OCI-LY7 (cell line): ENCODE results near the gene BAIAP2. TPM values are rescaled to one million over a fixed set of nuclear protein-coding genes. Genes with fewer than 3 reads are reported as not detected.

Experiments used
- BruUV-seq: library from RNA; stranded (reverse); fragments of 400-500 nt; replicated peaks from 2 replicates; lab custom pipeline; 2021; lab: Mats Ljungman, UMichigan
- CTCF ChIA-PET: fragments of 300-600 bp; sonication (Branson Sonifier 250); formaldehyde crosslinking; loops from one replicate; lab custom pipeline; 2022; ENCODE audit warnings: antibody characterized with exemption; ENCODE audit not compliant: unreplicated experiment; lab: Charles Lee
- POLR2A ChIA-PET: fragments of 300-600 bp; sonication (Branson Sonifier 250); formaldehyde crosslinking; loops from one replicate; lab custom pipeline; 2022; ENCODE audit warnings: antibody characterized with exemption; lab: Charles Lee
- DNase-seq: peaks from one replicate; pipeline ENCODE4 v3.0.0-alpha.2; 2015; ENCODE audit warnings: low spot score
- H2AFZ ChIP-seq: fragments of 200-600 bp; sonication (generic), shearing (Covaris generic); 2 replicates; pipeline ENCODE4 v1.6.1; 2014; ENCODE audit warnings: mild to moderate bottlenecking, antibody characterized with exemption, low read length, moderate library complexity
- H3K27ac ChIP-seq: fragments of 200-600 bp; sonication (generic); 2 replicates; pipeline ENCODE4 v1.5.1; 2014; ENCODE audit warnings: mixed run types, low read depth, mild to moderate bottlenecking, moderate library complexity, low read length, inconsistent platforms; ENCODE audit not compliant: poor library complexity, severe bottlenecking
- H3K36me3 ChIP-seq: fragments of 200-600 bp; sonication (generic); 2 replicates; pipeline ENCODE4 v1.6.1; 2014; ENCODE audit warnings: mild to moderate bottlenecking, antibody characterized with exemption, low read length, moderate library complexity, mixed read lengths; ENCODE audit not compliant: insufficient read depth
- H3K4me1 ChIP-seq: fragments of 200-600 bp; sonication (generic); 2 replicates; pipeline ENCODE4 v1.5.1; 2014; ENCODE audit warnings: mild to moderate bottlenecking, low read length; ENCODE audit not compliant: insufficient read depth, poor library complexity, severe bottlenecking
- H3K4me2 ChIP-seq: fragments of 200-600 bp; sonication (generic); 2 replicates; pipeline ENCODE4 v1.6.1; 2014; ENCODE audit warnings: mild to moderate bottlenecking, low read length
- H3K4me3 ChIP-seq: fragments of 200-600 bp; sonication (generic); 2 replicates; pipeline ENCODE4 v1.5.1; 2014; ENCODE audit warnings: mild to moderate bottlenecking, low read depth, low read length; ENCODE audit not compliant: poor library complexity, severe bottlenecking
- H3K79me2 ChIP-seq: fragments of 200-600 bp; sonication (generic); 2 replicates; pipeline ENCODE4 v1.6.1; 2016; ENCODE audit warnings: low read depth, mild to moderate bottlenecking, low read length, moderate library complexity, mixed read lengths; ENCODE audit not compliant: insufficient read depth
- H3K9me2 ChIP-seq: fragments of 200-600 bp; sonication (generic); 2 replicates; pipeline ENCODE4 v1.6.1; 2016; ENCODE audit warnings: mild to moderate bottlenecking, low read length, mixed read lengths; ENCODE audit not compliant: insufficient read depth
- H3K9me3 ChIP-seq: fragments of 200-600 bp; sonication (generic); 2 replicates; pipeline ENCODE4 v1.6.1; 2014; ENCODE audit warnings: mild to moderate bottlenecking, mixed run types, low read length, mixed read lengths
- H4K20me1 ChIP-seq: fragments of 200-600 bp; sonication (generic); 2 replicates; pipeline ENCODE4 v1.6.1; 2014; ENCODE audit warnings: mild to moderate bottlenecking, antibody characterized with exemption, low read length, moderate library complexity, mixed read lengths; ENCODE audit not compliant: insufficient read depth
- CTCF ChIP-seq: fragments of 200-600 bp; sonication (generic); conservative IDR thresholded peaks from 2 replicates; pipeline ENCODE4 v1.5.1; 2014; ENCODE audit warnings: mild to moderate bottlenecking, antibody characterized with exemption, low read length, moderate library complexity, mixed read lengths
- EZH2phosphoT487 ChIP-seq: fragments of 200-600 bp; sonication (generic); IDR thresholded peaks from 2 replicates; pipeline ENCODE4 v1.6.1; 2018; ENCODE audit warnings: low read depth, borderline replicate concordance, mild to moderate bottlenecking, mixed run types, antibody characterized with exemption, low read length, moderate library complexity, mixed read lengths
- intact Hi-C: fragments of 100-400 bp; cut with micrococcal nuclease; formaldehyde crosslinking; loops from one replicate; pipeline ENCODE4 v1.10.0; 2022; ENCODE audit not compliant: unreplicated experiment
- total RNA-seq, 2 experiments: library from RNA; depleted of rRNA in 1 of 2; stranded (reverse); fragments of >200 nt in 1 of 2; shearing (Covaris generic) in 1 of 2; gene quantifications; 2 replicates each; pipeline ENCODE4 v1.2.3, GENCODE V29; 2014 to 2022

BAIAP2 gene
- total RNA-seq, 2 experiments from 2014 or later: 2.1 to 2.3 TPM

GRCh38 chr17:81081222-81082176 is 46.5 kb downstream of the BAIAP2 start:
- TF ChIP-seq EZH2phosphoT487 (no peak), CTCF (no peak)
- no peak overlapping the region for H3K27ac ChIP-seq
- intact Hi-C loops: no loop called here
- no peak overlapping the region for H3K4me3 ChIP-seq
- no peaks in the 10 kb centered on the region for H3K4me1 ChIP-seq
- BruUV-seq: no TSS peak
- no peaks in the 10 kb centered on the region for H3K9me2 ChIP-seq
- H3K4me2 ChIP-seq: no peak overlapping the region
- H4K20me1 ChIP-seq: no peaks in the 10 kb centered on the region
- H3K36me3 ChIP-seq: no peaks in the 10 kb centered on the region
- no peaks in the 10 kb centered on the region for H3K79me2 ChIP-seq
- CTCF ChIA-PET: no interaction called here
- no peak for DNase-seq
- H3K9me3 ChIP-seq: no peaks in the 10 kb centered on the region
- no peak overlapping the region for H2AFZ ChIP-seq
- POLR2A ChIA-PET: no interaction called here

GRCh38 chr17:81082177-81083073 is 47.5 kb downstream of the BAIAP2 start:
- Histone ChIP-seq H3K27ac (no peak overlapping the region), H3K9me3 (no peaks in the 10 kb centered on the region), H4K20me1 (no peaks in the 10 kb centered on the region), H3K4me2 (no peak overlapping the region), H2AFZ (no peak overlapping the region), H3K4me3 (no peak overlapping the region), H3K9me2 (no peaks in the 10 kb centered on the region), H3K4me1 (no peaks in the 10 kb centered on the region), H3K79me2 (no peaks in the 10 kb centered on the region), H3K36me3 (no peaks in the 10 kb centered on the region)
- intact Hi-C loops: no loop called here
- no TSS peak for BruUV-seq
- ChIA-PET POLR2A (no interaction called here), CTCF (no interaction called here)
- TF ChIP-seq EZH2phosphoT487 (no peak), CTCF (no peak)
- no peak for DNase-seq
